IPS-18c (cell line): ENCODE measurements around the gene TIGD2.

Experiments used
- H3K4me3 ChIP-seq: 2 replicates; pipeline ENCODE4 v1.7.0; 2013; ENCODE audit warnings: low read depth, mild to moderate bottlenecking, low read length, moderate library complexity; ENCODE audit not compliant: insufficient read depth
- H3K9me3 ChIP-seq: one replicate; pipeline ENCODE4 v1.6.1; 2013; ENCODE audit warnings: mild to moderate bottlenecking, low read length, moderate library complexity; ENCODE audit not compliant: control insufficient read depth, insufficient read depth

The TIGD2 gene

DNA sequence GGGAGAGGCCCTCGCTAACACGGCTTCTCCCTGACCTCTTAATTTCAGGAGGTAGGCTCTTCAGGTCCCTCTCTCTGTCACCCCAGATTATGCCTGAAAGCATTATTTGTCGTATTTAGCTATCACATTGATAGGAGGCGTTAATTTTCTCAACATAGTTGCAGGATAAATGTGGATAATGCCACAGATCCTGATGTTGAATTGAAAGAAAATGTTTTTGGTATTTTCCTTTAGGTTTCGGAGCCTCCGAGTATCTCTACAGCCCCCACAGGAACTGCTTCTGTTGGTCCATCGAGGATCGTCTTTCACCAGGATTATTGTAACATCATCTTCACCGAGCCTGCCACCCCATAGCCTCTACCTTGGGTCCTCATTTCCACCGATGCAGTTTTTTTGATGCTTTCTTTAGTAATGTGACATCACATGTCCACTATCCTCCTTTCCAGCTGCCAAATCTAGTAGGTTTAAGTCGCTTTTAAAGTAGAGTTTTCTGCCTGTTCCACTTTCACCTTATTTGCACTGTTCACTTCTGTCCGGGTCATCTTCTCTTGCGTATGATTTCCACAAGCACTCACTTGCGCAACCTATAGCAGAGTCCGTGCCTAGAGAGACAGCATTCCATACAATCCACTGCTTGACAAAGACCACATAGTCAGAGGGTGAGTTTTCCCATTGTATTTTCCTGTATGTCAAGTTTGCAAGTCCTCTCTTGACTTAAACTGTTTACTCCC is 665 bp downstream of the TIGD2 start:
- H3K4me3 ChIP-seq, result peak overlapping the region; percentile 89
- H3K9me3 ChIP-seq, result no peaks in the 10 kb centered on the region

DNA sequence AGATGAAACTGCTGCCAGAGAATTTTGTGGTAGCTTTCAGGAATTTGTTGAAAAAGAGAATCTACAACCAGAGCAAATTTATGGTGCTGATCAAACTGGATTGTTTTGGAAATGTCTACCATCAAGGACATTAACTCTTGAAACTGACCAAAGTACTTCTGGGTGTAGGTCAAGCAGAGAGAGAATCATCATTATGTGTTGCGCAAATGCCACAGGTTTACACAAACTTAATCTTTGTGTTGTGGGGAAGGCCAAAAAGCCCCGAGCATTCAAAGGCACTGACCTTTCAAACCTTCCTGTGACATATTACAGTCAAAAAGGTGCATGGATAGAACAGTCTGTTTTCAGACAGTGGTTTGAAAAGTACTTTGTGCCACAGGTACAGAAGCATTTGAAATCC is 2.1 kb downstream of the TIGD2 start:
- H3K9me3 ChIP-seq, result no peaks in the 10 kb centered on the region
- no peak overlapping the region for H3K4me3 ChIP-seq

DNA sequence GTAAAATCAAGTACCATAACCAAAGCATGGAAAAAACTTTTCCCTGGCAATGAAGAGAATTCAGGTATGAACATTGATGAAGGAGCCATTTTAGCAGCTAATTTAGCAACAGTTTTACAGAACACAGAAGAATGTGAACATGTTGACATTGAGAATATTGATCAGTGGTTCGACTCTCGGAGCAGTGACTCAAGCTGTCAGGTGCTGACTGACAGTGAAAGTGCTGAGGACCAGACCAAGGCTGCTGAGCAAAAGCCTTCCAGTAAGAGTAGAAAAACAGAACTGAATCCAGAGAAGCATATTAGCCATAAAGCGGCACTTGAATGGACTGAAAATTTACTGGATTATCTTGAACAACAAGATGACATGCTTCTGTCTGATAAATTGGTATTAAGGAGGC is 2.8 kb downstream of the TIGD2 start:
- Histone ChIP-seq H3K9me3 (no peaks in the 10 kb centered on the region), H3K4me3 (no peak overlapping the region)

DNA sequence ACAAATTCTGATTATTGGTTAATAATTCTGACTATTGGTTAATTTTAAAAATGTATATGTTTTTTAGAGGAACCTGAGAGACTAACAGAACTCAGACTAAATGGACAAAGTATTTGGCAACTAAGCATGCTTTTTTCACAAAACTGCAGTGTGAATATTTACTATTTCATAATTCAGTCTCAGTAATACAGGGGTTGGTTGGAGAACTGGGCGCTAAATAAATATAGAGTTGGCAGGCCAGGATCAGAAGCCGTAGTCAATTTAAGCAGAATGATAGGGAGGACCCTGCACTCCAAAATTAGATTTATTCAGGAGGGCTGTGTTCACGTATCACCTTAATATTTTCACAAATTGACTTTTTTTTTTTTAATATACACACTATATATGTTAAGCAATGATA is 5.8 kb downstream of the TIGD2 start:
- no peak overlapping the region for H3K4me3 ChIP-seq
- no peaks in the 10 kb centered on the region for H3K9me3 ChIP-seq

DNA sequence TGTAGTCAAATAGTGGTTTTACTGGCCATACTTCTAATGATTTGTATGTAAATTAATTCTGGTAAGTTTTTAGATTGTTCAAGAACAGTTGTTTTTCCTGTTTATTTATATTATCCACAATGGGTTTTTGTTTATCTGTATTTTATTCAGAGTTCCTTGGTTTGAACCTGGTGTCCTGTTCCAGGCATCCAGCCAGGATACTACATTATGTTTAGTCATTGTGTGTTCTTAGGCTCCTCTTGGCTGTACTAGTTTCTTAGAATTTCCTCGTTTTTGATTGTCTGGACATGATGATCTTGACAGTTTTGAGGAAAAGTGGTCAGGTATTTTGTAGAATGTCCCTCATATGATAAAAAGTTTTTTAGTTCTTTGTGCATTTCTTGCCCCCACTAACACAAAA is 7.8 kb downstream of the TIGD2 start:
- H3K4me3 ChIP-seq, result no peak overlapping the region
- no peaks in the 10 kb centered on the region for H3K9me3 ChIP-seq

DNA sequence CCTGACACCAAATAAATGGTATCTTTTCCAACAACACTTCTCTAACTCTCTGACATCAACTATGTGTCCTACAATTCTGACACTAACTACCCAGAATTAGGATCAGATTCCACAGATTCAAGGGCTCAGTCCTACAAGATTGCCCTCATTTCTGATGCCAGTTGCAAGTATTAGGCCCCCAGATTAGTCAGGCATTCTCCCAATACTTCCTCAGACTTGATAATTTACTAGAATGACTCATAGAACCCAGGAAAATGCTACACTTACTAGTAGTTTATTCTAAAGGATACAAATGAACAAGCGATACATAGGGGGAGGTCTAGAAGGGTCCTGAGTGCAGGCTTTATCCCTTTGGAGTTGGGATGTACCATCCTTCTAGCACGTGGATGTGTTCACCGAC is 8.5 kb downstream of the TIGD2 start:
- H3K9me3 ChIP-seq, result no peaks in the 10 kb centered on the region
- no peak overlapping the region for H3K4me3 ChIP-seq

DNA sequence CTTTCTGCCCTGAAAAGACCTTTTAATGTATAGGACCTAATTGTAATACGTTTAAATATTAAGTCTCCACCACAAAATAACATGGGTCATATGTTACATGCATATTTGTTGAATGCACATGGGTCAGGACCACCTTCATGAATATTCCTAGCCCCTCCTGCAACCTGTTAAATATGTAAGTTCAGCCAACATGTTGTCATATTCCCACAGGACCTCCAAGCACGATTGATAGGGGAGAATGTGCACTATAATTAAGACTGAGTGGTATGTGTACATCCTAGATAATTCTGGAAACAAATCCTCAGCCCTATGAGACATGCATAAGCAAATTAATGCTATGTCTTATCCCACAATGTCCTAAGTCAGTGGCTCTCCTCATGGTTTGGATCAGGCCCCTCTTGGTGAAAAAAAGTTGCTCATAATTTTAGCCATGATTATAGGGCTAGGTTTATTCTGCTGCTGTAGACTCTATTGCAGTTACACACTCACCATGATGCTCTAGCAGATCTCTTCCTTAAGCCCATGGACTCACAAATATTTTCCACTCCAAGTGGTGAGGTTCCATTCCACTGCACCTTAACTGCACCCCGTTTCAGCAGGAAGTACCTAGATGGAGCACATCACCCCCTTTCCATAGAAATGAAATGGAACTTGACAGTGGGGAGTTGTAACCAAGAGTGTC is 10.2 kb downstream of the TIGD2 start:
- Histone ChIP-seq H3K9me3 (no peaks in the 10 kb centered on the region), H3K4me3 (no peak overlapping the region)

DNA sequence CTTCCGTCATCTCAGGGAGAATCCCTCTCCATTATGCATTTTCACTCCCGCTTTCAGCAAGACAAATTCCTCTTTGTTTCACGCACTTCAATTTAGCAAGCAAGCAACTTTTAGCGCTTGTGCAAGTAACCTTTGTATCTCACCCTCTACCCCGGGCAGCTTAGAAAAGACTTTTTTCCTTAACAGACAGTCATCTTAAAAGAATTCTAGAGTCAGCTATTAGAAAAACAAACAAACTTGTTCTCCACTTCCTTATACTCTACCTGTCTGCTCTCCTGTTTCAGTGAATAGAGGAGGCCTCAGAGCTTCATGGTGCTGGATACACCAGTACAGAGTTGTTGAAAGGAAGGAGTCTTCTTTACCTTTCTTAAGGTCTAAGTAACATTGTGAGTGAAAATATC is 12.1 kb downstream of the TIGD2 start:
- Histone ChIP-seq H3K4me3 (no peak overlapping the region), H3K9me3 (no peaks in the 10 kb centered on the region)

DNA sequence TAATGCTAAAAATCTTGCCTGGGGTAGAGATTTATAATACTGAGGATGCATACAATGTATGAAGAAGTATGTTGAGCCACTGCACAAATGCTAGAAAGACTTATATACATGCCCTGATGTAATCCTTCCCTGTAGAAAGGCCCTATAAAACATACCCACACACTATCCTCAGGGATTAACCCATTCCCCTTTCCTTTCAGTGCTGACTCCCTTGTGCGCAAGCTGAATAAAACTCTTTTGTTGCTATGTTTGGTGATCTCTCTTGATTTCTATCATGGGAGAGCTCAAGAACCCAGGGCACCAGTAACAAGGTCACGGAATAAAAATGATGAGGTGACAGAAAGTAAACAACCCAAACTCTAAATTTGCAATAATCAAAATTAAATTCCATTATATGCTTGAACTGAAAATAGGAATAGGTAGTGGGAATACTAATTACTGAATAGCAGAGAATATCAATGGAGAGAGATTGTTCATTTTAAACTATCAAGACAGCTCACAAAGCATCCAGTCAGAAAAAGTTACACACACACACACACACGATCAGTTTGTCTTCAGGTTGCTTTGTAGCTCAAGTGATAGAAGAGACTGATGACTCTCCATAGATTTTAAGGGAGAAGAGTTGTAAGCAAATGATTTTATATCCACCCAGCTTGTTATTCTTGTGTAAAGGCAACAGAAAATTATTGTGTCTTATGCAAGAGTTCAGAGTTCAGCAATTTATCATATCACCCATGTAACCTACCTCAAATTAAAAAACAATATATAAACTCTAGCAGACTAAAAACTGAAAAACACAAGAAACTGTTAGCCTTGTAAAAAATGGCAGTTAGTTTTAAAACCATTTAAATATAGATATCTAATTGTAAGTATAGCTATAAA is 14.8 kb downstream of the TIGD2 start:
- Histone ChIP-seq H3K4me3 (no peak overlapping the region), H3K9me3 (no peaks in the 10 kb centered on the region)

DNA sequence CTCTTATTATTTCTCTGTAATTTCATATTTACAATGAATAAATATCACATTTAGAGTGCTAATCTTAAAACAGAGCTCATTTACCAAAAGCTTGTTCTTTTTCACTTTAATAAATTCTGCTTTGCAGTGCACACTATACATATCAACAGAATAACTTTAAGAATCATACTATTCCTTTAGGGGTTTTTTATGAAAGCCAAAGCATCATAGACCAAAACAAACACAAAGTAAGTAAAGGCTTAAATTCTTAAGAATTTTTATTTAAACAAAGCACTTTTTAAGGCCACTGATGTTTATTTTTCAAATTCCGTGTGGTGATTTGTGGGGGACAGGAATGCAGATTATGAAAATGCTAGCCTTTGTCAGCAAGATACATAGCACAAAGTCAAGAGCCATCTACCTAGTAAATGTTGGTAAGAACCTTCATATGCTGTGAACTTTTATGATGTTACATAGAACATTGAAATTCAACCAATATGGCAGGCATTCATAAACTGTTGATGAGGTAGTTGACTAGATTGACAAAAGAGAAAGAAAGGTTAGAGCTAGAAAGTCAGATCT is 17.8 kb downstream of the TIGD2 start:
- no peak overlapping the region for H3K4me3 ChIP-seq
- no peaks in the 10 kb centered on the region for H3K9me3 ChIP-seq

DNA sequence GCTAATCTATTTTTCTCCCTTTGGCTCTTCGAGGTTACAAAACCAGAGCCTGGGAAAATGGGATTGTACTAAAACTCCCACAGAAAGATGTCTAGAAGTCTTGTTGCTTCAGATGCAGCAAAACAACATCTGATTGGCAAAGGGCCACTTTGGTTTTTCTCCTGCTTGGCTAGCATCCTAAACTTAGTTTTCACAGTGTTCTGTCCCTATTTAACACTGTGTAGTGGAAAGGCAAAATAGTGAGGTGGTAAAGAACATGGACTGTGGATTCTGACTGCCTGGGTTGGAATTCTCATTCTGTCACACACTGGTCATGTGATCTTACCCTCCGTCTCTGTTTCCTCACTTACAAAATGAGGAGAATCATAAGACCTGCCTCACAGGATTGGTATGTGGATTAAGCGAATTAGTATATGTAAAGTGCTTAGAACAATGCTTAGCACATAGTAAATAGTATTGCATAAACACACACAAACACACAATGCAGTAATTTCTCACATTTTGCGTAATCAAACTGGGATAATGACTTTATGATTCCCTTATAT is 23.5 kb downstream of the TIGD2 start:
- Histone ChIP-seq H3K9me3 (no peaks in the 10 kb centered on the region), H3K4me3 (no peak overlapping the region)

DNA sequence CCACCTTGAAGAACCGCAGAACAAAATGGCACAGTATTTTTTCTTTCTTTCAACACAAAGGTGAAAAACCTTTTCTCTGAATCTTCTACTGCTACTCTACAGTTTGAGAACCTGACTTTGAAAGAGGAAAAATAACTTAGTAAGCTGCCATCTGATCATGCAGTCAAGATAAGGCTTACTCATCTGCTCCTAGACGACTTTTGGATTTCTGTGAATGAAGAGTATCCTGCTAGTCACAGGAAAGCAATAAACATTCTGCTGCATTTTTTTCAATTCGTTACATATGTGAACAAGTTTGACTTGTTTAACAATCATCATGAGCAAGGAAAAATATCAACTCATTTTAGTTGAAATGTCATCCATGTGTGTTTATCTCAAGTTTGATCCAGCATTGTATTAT is 25.2 kb downstream of the TIGD2 start:
- H3K4me3 ChIP-seq, result no peak overlapping the region
- H3K9me3 ChIP-seq, result no peaks in the 10 kb centered on the region

DNA sequence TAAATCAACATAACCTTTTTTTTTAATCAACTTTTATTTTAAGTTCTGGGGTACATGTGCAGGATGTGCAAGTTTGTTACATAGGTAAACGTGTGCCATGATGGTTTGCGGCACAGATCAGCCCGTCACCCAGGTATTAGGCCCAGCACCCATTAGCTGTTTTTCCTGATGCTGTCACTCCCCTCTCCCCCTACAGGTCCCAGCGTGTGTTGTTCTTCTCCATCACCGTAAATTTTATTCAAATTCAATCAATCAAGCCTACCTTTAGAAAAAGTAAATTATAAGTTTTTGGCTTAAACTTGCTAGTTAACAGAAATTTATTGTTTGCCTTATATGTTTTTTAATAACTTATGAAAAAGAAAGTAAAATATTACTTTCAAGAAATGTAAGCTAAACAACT is 25.9 kb downstream of the TIGD2 start:
- H3K9me3 ChIP-seq, result no peaks in the 10 kb centered on the region
- H3K4me3 ChIP-seq, result no peak overlapping the region

DNA sequence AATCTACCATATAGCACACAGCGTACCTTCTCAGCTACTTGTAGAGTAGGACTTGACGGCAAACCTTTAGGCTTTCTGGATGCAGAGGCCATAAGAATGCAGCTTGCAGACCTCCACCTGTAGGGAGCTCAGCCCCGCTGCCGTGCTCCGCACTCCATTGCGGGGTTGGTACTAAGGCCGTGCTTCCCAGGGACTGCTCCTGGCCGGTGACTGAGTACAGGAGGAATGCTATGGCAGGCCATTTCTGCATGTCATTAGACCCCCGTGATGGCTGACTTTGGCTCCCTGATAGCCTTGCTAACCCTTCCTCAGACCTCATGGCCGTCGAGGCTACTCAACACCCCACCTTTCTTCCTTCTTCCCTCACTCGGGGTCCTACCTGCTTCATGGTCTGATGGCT is 26.4 kb downstream of the TIGD2 start:
- Histone ChIP-seq H3K4me3 (no peak overlapping the region), H3K9me3 (no peaks in the 10 kb centered on the region)

DNA sequence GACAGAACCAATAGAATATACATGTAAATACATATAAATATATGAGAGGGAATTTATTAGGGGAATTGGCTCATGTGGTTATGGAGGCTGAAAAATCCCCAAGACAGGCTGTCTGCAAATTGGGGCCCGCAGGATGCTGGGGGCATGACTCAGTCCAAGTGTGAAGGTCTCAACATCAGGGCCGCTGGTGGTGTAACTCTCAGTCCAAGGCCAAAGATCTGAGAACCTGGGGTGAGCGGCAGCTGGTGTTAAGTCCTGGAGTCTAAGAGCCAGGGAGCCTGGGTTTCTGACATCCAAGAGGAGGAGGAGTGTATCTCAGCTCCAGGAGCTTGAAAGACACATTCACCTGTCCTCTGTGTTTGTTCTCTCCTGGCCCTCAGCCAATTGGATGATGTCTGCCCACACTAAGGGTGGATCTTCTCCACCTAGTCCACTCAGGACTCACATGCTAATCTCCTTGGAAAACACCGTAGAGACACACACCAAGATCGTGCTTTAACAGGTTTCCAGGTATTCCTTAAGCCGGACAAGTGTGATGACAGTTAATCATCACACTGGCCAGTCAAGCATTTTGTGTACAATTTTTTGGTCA is 28.9 kb downstream of the TIGD2 start:
- no peaks in the 10 kb centered on the region for H3K9me3 ChIP-seq
- no peak overlapping the region for H3K4me3 ChIP-seq

DNA sequence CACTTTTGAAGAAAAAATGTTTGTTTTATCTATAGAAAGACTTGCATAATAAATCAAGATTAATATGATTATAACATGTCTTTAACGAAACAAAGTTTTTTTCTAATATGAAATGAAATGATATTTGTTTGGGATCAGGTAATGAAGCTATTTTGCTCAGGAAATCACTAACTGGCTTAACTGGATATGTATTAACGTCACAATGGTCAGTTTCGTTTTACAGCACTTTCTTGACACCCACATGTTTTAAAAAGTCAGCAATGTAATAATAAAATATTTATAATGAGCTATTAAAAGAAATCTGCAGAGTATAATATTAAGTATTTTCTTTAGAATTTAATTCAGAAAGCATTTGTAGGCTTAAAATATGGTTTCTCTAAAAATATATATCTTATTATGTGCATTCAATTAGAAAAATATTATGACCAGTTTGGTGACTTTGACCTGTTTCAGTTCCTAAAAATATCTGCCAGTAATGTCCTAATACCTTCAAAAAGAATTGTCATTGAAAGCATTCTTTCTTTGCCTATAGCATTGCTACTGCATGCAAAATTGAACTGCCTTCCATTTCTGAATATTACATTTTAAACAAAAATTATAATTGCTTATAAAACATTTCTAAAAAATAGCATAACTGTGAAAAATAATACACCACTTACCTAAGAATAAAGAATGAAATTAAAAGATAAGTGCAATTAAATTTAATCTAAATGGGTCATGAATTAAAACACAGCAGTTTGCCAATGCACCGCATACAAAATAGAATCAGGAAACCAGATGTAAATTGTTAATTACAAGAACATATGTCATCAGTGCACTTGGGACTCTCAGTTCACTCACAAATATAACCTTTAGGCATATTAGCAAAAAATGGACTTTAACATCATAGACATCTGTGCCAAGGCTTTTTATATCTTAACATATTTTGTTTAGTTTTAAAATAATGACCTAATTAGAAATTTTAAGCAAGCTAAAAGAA is 31.6 kb downstream of the TIGD2 start:
- Histone ChIP-seq H3K9me3 (no peaks in the 10 kb centered on the region), H3K4me3 (no peak overlapping the region)
